ENCODE data around the gene MCM7.
A peak's percentile ranks its signal among the peaks of the same experiment; 100 is the strongest.

The MCM7 gene

GRCh38 chr7:100122067-100122466, 20.9 kb upstream of the MCM7 start:
- DNase-seq: no peak

- no peak for DNase-seq
These were observed 19.5 kb upstream of the MCM7 start for GRCh38 chr7:100120733-100121036.

- peak; percentile 80 for DNase-seq
These were observed 19.0 kb upstream of the MCM7 start for GRCh38 chr7:100119970-100120732.

- peak; percentile 98 for DNase-seq
These were observed 18.1 kb upstream of the MCM7 start, which contains the start of the genes CNPY4 and TAF6 for GRCh38 chr7:100119072-100119969. Gene CNPY4 (plus strand): TSS chr7:100119634. CDS start chr7:100119745, 111 bp downstream. Gene TAF6 (minus strand): TSS chr7:100119358. CDS start chr7:100114209, 5,149 bp downstream.

DNA sequence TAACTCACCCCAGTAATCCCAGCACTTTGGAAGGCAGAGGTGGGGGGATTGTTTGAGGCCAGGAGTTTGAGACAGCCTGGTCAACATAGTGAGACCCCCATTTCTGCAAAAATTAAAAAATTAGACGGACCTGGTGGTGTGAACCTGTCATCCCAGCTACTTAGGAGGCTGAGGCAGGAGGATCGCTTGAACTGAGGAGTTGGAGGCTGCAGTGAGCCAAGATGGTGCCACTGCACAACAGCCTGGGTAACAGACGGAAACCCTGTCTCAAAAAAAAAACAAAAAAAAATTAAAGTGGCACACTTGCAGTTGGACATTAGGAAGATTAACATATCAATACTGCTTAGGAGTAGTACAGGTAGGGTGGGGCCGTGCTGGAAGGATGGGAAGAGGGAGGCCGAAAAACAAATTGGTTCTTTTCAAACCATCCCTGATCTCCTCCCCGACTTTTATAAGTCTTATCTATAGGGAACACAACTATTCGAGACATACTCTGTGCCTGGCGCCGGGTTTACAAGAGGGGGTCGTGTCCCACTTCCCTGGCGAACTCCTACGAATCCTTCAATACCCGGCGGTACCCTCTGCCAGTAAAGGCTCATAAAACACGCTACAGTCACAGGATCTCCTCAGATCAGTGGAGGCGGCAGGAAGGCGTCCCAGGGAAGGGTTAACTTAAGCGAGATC, 17.3 kb upstream of the MCM7 start:
- DNase-seq: no peak

DNA sequence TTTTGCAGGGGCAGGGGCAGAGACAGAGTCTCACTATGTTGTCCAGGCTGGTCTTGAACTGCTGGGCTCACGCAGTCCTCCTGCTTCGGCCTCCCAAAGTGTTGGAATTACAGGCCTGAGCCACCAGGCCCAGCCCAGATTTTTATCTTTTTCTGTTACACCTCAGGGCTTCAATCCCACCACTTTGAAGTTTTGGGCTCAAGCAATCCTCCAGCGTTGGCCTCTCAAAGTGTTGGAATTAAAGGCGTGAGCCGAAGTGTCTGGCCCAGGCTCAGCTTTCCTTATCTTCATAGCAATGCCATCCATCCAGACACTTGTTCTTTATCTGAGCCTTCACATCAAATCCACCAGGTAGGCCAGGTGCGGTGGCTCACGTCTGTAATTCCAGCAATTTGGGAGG, 13.8 kb upstream of the MCM7 start:
- no peak for DNase-seq

DNA sequence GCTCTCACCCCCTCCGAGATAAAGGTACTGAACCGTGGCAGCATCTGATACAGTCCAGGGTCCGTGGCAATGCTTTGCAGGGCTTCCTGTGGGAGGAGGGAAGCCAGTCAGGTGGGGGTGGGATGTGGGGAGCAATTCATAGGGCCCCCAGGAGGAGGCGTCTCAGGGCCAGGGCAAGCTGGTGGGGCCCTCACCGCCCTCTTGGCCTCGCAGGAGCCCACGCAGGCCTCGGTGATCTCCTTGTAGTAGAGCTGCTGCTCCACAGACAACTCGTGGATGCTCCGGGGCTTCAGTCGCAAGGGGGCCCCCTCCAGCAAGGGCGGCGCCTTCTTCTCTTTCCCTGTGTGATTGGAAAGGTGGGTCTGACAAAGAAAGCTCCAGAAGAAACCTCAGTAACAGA, 10.7 kb upstream of the MCM7 start:
- no peak for DNase-seq

- DNase-seq: no peak
These were observed 10.0 kb upstream of the MCM7 start for GRCh38 chr7:100111156-100111555.

DNA sequence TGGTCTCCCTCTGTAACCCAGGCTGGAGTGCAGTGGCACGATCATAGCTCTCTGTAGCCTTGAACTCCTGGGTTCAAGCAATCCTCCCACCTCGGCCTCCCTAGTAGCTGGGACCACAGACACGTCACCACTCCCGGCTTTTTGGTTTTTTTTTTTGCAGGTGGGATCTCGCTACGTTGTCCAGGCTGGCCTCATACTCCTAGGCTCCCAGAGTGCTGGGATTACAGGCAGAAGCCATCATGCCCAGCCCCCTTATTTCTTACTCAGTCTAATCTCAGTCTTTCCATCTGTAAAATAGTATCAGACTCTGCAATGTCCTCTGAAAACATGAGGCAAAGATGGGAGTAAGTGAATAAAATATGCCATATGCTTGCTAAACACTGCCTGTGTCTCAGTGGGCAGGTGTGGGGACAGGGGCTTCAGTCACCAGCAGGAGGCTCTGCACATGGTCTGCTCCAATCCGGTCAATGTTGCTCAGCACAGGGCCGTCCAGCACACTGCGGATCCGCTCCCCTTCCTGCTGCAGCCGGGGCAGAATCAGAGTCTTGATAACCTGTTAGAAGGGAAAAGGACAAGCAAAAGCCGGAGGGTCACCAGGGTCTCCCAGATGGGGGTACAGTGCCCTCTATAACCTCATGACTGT, 8.4 kb upstream of the MCM7 start:
- DNase-seq: no peak

- DNase-seq: no peak
These were observed 6.7 kb upstream of the MCM7 start for GRCh38 chr7:100107890-100108289.

GRCh38 chr7:100107125-100107737, 6.0 kb upstream of the MCM7 start:
- DNase-seq: no peak

GRCh38 chr7:100106633-100107032, 5.4 kb upstream of the MCM7 start:
- no peak for DNase-seq

GRCh38 chr7:100105534-100105933, 4.3 kb upstream of the MCM7 start:
- DNase-seq: no peak

DNA sequence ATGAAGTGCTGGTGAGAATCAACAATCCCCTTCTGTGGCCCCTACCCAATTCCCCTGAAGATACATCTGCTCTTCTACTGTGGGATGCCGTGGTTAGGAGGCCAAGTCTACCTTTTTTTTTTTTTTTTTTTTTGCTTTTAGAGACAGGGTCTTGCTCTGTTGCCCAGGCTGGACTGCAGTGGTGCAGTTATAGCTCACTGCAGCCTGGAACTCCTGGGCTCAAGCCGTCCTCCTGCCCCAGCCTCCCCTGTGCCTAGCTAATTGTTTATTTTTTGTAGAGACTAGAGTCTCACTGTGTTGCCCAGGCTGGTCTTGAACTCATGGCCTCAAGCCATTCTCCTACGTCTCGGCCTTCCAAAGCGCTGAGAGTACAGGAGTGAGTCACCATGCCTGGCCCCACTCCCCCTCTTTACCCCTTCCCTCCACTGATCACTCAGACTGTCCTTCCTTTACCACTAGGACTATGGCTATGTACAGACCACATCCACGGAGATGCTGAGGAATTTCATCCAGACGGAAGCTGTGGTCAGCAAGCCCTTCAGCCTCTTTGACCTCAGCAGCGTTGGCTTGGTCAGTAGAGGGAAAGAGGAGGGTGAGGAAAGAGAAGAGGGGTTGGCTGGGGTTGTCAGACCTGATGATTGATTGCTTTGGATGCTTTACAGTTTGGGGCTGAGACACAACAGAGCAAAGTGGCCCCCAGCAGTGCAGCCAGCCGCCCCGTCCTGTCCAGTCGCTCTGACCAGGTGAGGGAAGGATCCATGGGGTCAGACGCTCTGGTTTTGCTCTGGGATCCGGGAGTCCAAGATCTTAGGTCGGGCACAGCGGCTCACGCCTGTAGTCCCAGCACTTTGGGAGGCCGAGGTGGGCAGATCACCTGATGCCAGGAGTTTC, 2.0 kb upstream of the MCM7 start:
- DNase-seq: no peak

DNA sequence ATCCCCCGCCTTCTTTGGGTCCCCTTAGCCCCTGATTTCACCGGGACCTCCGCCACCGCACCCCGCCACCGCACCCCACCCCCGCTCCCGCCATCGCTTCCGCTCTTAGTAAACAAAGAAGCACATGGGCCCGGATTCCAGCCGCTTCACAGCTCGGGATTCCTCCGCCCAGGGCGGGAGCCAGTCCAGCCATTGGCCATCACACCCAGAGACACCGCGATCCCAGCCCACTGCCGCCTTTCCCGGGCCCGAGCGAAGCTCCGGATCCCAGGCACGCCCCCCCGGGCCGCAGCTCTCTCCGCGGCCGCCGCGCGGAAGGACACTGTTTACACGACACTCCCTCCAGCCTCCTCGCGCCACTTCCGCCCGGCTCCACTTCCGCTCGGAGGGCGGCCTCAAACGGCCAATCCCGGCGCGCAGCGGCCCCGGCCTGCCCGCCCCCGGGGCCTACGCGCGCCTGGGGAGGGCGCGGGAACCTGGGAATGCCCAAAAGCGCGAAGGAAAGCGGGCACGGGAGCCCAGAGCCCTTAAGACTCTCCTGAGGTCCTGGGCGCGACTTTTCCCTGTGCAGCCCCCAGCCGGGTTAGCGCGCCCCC, 679 bp downstream of the MCM7 start:
- DNase-seq: peak; percentile 87

- DNase-seq: no peak
These were observed 1.7 kb downstream of the MCM7 start for GRCh38 chr7:100099452-100099851.

- DNase-seq: no peak
These were observed 2.3 kb downstream of the MCM7 start for GRCh38 chr7:100098913-100099312.

DNA sequence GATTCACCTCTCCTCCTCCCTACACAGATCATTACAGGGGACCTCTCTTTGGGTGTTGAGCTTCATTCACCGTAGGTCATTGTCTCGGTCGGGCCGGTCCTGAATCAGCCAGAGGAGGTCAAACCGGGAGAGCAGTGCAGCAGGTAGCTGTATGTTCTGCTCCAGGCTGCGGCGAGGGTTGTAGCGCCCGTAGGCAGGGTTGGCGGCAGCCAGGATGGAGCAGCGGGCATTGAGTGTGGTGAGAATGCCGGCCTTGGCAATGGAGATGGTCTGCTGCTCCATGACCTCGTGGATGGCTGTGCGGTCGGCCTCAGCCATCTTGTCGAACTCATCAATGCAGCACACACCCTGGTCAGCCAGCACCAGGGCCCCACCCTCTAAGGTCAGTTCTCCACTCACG, 5.5 kb downstream of the MCM7 start:
- no peak for DNase-seq

DNA sequence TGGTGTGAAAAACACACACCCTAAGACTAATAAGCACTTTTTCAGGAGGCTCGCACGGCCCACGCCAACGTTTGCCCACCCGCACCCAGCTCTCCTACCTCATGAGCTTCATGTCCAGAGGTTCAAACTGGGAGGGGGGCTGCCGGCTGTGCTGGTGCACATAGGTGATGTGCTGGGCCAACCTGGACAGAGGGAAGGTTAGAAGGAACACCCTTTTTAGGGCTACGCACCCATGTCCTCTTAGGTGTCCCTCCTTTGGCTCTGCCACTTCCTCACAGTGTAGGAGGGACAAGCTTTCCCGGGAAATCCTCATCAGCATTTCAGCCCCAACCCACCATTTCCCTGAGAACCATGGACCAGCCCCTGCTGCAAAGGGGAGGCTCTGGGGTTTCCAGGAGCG, 5.9 kb downstream of the MCM7 start:
- no peak for DNase-seq

DNA sequence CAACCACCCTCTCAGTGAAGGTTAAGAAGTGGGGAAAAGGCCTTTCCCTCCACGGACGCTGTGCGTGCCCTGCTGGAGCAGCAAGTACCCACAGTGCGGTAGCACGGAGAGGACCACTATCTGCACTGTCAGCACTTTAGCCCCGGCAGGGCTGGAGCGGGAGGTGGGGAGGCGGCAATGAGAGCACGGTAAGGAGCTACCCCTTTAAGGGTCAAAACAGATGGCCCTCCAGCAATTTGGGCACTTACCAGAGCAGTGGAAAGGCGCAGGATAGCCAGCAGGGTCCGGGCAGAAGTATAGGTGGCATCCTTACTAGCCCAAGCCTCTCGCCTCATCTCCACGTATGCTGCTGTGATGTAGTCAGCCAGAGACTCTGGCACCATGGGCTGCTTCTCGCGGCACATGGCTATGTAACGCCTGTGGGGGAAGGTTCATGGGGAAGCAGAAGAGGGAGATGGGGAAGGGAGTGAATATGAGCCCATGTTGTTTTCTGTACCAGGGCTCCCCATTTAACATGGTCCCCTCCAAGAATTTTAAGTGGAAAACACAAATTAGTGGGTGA, 7.2 kb downstream of the MCM7 start:
- no peak for DNase-seq

- DNase-seq: no peak
These were observed 7.7 kb downstream of the MCM7 start for GRCh38 chr7:100093498-100093897.
